ENCODE measurements around the gene FLNB.

The FLNB gene

DNA sequence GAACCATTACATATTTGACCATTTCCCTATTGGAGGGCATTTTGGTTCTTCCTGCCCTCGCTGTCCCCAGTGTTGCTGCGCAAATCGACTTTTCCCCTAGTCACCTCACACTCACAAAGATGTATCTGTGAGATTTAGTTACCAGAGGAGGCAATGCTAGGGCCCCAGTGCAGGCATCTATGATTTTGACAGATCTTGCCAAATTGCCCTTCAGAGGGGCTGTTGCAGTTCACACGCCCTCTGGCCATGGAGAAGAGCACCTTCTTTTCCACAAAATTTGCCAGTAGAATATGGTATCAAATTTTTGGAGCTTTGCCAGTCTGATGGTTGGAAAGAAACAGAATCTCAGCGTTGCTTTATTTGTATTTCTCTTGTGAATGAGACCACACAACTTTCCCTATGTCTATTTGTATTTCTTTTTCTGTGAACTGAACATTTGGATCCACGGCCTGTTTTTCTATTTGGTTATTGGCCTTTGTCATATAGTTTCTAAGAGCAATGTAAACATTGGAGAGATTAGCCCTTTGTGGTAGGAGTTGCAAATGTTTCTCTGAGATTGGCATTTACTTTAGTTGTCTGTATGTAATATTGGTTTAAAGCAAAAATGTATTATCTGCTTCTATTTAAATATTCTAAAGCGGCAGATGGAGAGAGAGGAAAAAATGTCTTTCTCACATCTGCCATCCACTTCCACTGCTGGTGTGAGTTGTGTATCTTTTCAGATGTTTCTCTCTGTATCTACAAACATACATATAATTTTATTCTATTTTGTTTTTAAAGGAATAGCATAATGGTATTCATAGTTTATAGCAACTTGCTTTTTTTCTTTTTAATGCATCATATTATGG lies 136.5 kb downstream of the FLNB start:
- TF ChIP-seq POLR2A (IDR thresholded peaks at IDR 0.05; ENCODE audit: low read length): no peak
- no peak for TF ChIP-seq GATA1 (IDR thresholded peaks at IDR 0.05; ENCODE audit: low read depth, low read length)
- DNase-seq: no peak

- DNase-seq: no peak
- TF ChIP-seq POLR2A (IDR thresholded peaks at IDR 0.05; ENCODE audit: low read length) (no peak), GATA1 (IDR thresholded peaks at IDR 0.05; ENCODE audit: low read depth, low read length) (no peak)
Observed at GRCh38 chr3:58148049-58148448, 139.8 kb downstream of the FLNB start.

GRCh38 chr3:58150130-58150809 lies 142.0 kb downstream of the FLNB start:
- no peak for TF ChIP-seq POLR2A (IDR thresholded peaks at IDR 0.05; ENCODE audit: low read length)
- no peak for TF ChIP-seq GATA1 (IDR thresholded peaks at IDR 0.05; ENCODE audit: low read depth, low read length)
- DNase-seq: no peak

DNA sequence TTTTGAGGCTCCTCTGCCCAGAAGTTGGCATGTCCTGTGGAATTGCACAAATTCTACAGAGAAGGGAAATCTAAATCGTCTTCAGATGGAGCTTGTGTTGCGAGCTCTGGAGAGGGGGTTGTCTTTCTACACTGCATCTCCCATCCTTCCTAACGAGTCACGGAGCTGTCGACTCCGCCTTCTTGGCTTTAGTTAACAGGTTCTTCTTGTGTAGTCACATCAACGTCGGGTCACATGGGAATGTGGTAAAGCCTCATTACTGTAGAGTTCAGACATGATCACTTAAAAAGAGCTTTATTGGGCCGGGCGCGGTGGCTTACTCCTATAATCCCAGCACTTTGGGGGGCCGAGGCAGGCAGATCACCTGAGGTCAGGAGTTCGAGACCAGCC lies 142.6 kb downstream of the FLNB start:
- no peak for TF ChIP-seq GATA1 (IDR thresholded peaks at IDR 0.05; ENCODE audit: low read depth, low read length)
- no peak for TF ChIP-seq POLR2A (IDR thresholded peaks at IDR 0.05; ENCODE audit: low read length)
- no peak for DNase-seq

DNA sequence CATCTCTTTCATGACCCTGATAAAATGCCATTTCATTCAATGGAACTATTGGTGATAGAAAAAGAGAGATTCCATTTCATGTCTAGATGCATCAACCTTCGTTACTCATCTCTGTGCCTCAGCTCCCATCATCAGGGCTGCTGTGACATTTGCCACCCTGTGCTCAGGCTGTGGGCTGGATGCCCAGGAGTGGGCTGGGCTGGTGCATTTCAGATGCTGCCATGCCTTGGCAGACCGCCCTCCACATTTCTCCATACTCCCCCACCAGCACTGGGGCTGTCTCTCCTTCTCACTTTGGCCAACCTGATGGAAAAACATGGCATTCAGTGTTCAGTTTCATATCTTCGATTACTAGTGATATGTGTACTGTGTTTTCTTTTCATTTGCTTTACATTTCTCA lies 143.4 kb downstream of the FLNB start:
- no peak for TF ChIP-seq POLR2A (IDR thresholded peaks at IDR 0.05; ENCODE audit: low read length)
- no peak for TF ChIP-seq GATA1 (IDR thresholded peaks at IDR 0.05; ENCODE audit: low read depth, low read length)
- no peak for DNase-seq

- TF ChIP-seq GATA1 (IDR thresholded peaks at IDR 0.05; ENCODE audit: low read depth, low read length) (no peak), POLR2A (IDR thresholded peaks at IDR 0.05; ENCODE audit: low read length) (no peak)
- DNase-seq: no peak
Observed at GRCh38 chr3:58152225-58153015, 144.2 kb downstream of the FLNB start.

DNA sequence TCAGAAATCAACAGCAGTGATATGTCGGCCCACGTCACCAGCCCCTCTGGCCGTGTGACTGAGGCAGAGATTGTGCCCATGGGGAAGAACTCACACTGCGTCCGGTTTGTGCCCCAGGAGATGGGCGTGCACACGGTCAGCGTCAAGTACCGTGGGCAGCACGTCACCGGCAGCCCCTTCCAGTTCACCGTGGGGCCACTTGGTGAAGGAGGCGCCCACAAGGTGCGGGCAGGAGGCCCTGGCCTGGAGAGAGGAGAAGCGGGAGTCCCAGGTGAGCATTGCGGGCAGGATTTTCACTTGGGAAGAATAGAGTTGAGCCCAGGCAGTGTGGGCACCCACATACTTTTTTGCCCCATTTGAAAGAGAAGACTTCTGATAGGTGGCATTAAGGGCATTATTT lies 145.1 kb downstream of the FLNB start:
- DNase-seq: no peak
- TF ChIP-seq POLR2A (IDR thresholded peaks at IDR 0.05; ENCODE audit: low read length) (no peak), GATA1 (IDR thresholded peaks at IDR 0.05; ENCODE audit: low read depth, low read length) (no peak)

- no peak for TF ChIP-seq POLR2A (IDR thresholded peaks at IDR 0.05; ENCODE audit: low read length)
- no peak for TF ChIP-seq GATA1 (IDR thresholded peaks at IDR 0.05; ENCODE audit: low read depth, low read length)
- DNase-seq: no peak
Observed at GRCh38 chr3:58154626-58155449, 146.6 kb downstream of the FLNB start.

DNA sequence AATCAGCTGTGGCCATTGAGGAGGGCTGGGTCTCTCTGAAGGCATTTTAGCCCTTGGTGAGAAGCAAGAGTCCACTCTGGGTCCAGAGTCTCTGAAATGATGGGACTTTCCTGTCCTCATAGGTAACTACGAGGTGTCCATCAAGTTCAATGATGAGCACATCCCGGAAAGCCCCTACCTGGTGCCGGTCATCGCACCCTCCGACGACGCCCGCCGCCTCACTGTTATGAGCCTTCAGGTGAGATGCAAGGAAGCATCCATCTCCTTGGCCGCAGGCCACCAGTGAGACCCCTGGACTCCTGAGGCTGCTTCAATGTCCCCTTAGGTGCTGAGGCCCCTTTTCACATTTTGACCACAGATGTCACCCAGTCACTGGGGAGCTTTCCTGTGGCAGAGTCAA lies 147.6 kb downstream of the FLNB start:
- DNase-seq: no peak
- TF ChIP-seq GATA1 (IDR thresholded peaks at IDR 0.05; ENCODE audit: low read depth, low read length) (no peak), POLR2A (IDR thresholded peaks at IDR 0.05; ENCODE audit: low read length) (no peak)

DNA sequence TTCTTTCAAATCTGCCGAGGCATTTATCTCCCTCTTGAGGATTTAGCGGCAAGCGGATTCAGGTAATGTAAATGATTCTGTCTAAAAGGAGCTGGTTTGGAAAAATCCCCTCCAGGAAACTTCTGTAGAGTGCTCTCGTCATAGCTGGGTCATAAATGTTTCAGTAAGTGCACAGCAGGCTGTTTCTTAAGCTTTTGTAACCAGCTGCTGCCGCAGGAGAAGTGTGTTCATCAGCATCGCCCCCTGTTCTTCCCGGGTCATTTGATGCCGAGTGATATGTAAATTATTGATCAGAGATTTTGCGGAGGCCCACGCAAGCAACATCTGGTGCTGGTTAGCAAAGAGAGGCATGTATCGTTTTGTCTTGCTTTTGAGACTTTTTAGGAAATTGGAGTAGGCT lies 149.5 kb downstream of the FLNB start:
- TF ChIP-seq GATA1 (IDR thresholded peaks at IDR 0.05; ENCODE audit: low read depth, low read length) (no peak), POLR2A (IDR thresholded peaks at IDR 0.05; ENCODE audit: low read length) (no peak)

GRCh38 chr3:58158442-58159153 lies 150.4 kb downstream of the FLNB start:
- TF ChIP-seq GATA1 (IDR thresholded peaks at IDR 0.05; ENCODE audit: low read depth, low read length) (no peak), POLR2A (IDR thresholded peaks at IDR 0.05; ENCODE audit: low read length) (no peak)
- no peak for DNase-seq

More for the DNA sequence above, 149.5 kb downstream of the FLNB start:
- no peak for DNase-seq

- TF ChIP-seq GATA1 (IDR thresholded peaks at IDR 0.05; ENCODE audit: low read depth, low read length): no peak
- TF ChIP-seq POLR2A (IDR thresholded peaks at IDR 0.05; ENCODE audit: low read length): no peak
- no peak for DNase-seq
Observed at GRCh38 chr3:58160399-58160798, 152.2 kb downstream of the FLNB start.
